ENCODE results near the gene BBS7.
A peak's percentile ranks its signal among the peaks of the same experiment; 100 is the strongest.

The BBS7 gene

GRCh38 chr4:121873604-121874003, 3.3 kb upstream of the BBS7 start:
- DNase-seq (ENCODE audit: insufficient read length, low spot score) (no peak), FAIRE-seq (no peak)
- TF ChIP-seq POLR2A (IDR thresholded peaks at IDR 0.05; ENCODE audit: low read depth, low read length) = no peak

GRCh38 chr4:121863799-121864198, 6.5 kb downstream of the BBS7 start:
- no peak for TF ChIP-seq POLR2A (IDR thresholded peaks at IDR 0.05; ENCODE audit: low read depth, low read length)
- FAIRE-seq = no peak
- no peak for DNase-seq (ENCODE audit: insufficient read length, low spot score)

GRCh38 chr4:121861426-121861825, 8.8 kb downstream of the BBS7 start:
- no peak for TF ChIP-seq POLR2A (IDR thresholded peaks at IDR 0.05; ENCODE audit: low read depth, low read length)
- FAIRE-seq (no peak), DNase-seq (ENCODE audit: insufficient read length, low spot score) (no peak)

GRCh38 chr4:121860121-121860520, 10.2 kb downstream of the BBS7 start:
- no peak for TF ChIP-seq POLR2A (IDR thresholded peaks at IDR 0.05; ENCODE audit: low read depth, low read length)
- no peak for FAIRE-seq

GRCh38 chr4:121851354-121851753, 18.9 kb downstream of the BBS7 start:
- FAIRE-seq (no peak), DNase-seq (ENCODE audit: insufficient read length, low spot score) (no peak)
- no peak for TF ChIP-seq POLR2A (IDR thresholded peaks at IDR 0.05; ENCODE audit: low read depth, low read length)

More at GRCh38 chr4:121860121-121860520, 10.2 kb downstream of the BBS7 start:
- no peak for DNase-seq (ENCODE audit: insufficient read length, low spot score)

- FAIRE-seq (no peak), DNase-seq (ENCODE audit: insufficient read length, low spot score) (no peak)
- no peak for TF ChIP-seq POLR2A (IDR thresholded peaks at IDR 0.05; ENCODE audit: low read depth, low read length)
Observed at GRCh38 chr4:121846662-121847061, 23.6 kb downstream of the BBS7 start.

GRCh38 chr4:121842862-121843261, 27.4 kb downstream of the BBS7 start:
- FAIRE-seq (no peak), DNase-seq (ENCODE audit: insufficient read length, low spot score) (no peak)
- no peak for TF ChIP-seq POLR2A (IDR thresholded peaks at IDR 0.05; ENCODE audit: low read depth, low read length)

- no peak for TF ChIP-seq POLR2A (IDR thresholded peaks at IDR 0.05; ENCODE audit: low read depth, low read length)
- DNase-seq (ENCODE audit: insufficient read length, low spot score) (no peak), FAIRE-seq (no peak)
Observed at GRCh38 chr4:121838136-121838535, 32.1 kb downstream of the BBS7 start.

- DNase-seq (ENCODE audit: insufficient read length, low spot score) (no peak), FAIRE-seq (no peak)
- no peak for TF ChIP-seq POLR2A (IDR thresholded peaks at IDR 0.05; ENCODE audit: low read depth, low read length)
Observed at GRCh38 chr4:121829511-121829910, 40.8 kb downstream of the BBS7 start.

- DNase-seq (ENCODE audit: insufficient read length, low spot score) = no peak
- FAIRE-seq = no peak
- no peak for TF ChIP-seq POLR2A (IDR thresholded peaks at IDR 0.05; ENCODE audit: low read depth, low read length)
Observed at GRCh38 chr4:121827853-121828252, 42.4 kb downstream of the BBS7 start.

- FAIRE-seq (no peak), DNase-seq (ENCODE audit: insufficient read length, low spot score) (no peak)
- TF ChIP-seq POLR2A (IDR thresholded peaks at IDR 0.05; ENCODE audit: low read depth, low read length) = no peak
Observed at GRCh38 chr4:121824950-121825349, 45.3 kb downstream of the BBS7 start.

GRCh38 chr4:121824171-121824527, 46.1 kb downstream of the BBS7 start:
- no peak for DNase-seq (ENCODE audit: insufficient read length, low spot score)
- TF ChIP-seq POLR2A (IDR thresholded peaks at IDR 0.05; ENCODE audit: low read depth, low read length) = no peak; the same call in 1 of the 2 replicates
- no peak for FAIRE-seq

- FAIRE-seq (no peak), DNase-seq (ENCODE audit: insufficient read length, low spot score) (peak; percentile 51)
- peak; percentile 88 for TF ChIP-seq POLR2A (IDR thresholded peaks at IDR 0.05; ENCODE audit: low read depth, low read length)
Observed at GRCh38 chr4:121823505-121824170, 46.6 kb downstream of the BBS7 start, which contains the start of gene CCNA2. CCNA2 (minus strand) TSS chr4:121823883; CDS start chr4:121823628, 255 bp downstream.

GRCh38 chr4:121822796-121823504, 47.3 kb downstream of the BBS7 start:
- DNase-seq (ENCODE audit: insufficient read length, low spot score) = no peak
- TF ChIP-seq POLR2A (IDR thresholded peaks at IDR 0.05; ENCODE audit: low read depth, low read length) = peak; percentile 23
- FAIRE-seq = no peak

- DNase-seq (ENCODE audit: insufficient read length, low spot score) (no peak), FAIRE-seq (no peak)
- TF ChIP-seq POLR2A (IDR thresholded peaks at IDR 0.05; ENCODE audit: low read depth, low read length) = no peak
Observed at GRCh38 chr4:121822047-121822446, 48.2 kb downstream of the BBS7 start.
